Activated CD8-positive, alpha-beta memory T cell treated with anti-CD3 and anti-CD28 coated beads, Interleukin-2, amount 10 ng/mL, durations not matched to agents 7 days and 5 days (primary cell): ENCODE data around the gene RAD21L1. TPM values are rescaled to one million over a fixed set of nuclear protein-coding genes. Genes with fewer than 3 reads are reported as not detected.
"Not testable (repeated sequence)": the region's sequence is repeated elsewhere in the genome, so short reads cannot be mapped to it uniquely, and the experiment has no call there.

Source experiments
- ATAC-seq: fragments of 150-1000 bp; cut with Tn5 transposase; one replicate; pipeline ENCODE4 v1.10.0; 2021; ENCODE audit warnings: moderate library complexity
- CTCF ChIA-PET: fragments of 350-600 bp; sonication (Branson Sonifier 250); formaldehyde crosslinking; loops from one replicate; lab custom pipeline; 2021; ENCODE audit warnings: antibody characterized with exemption; lab: Charles Lee
- DNase-seq: peaks from one replicate; pipeline ENCODE4 v3.0.0-alpha.2; 2020
- H3K27ac Mint-ChIP-seq: one replicate; pipeline ENCODE4 v1.8.0; 2021; ENCODE audit warnings: mild to moderate bottlenecking, mixed read lengths
- H3K27me3 Mint-ChIP-seq: one replicate; pipeline ENCODE4 v1.8.0; 2021; ENCODE audit warnings: mixed read lengths
- H3K36me3 Mint-ChIP-seq: one replicate; pipeline ENCODE4 v1.8.0; 2021; ENCODE audit warnings: mild to moderate bottlenecking, mixed read lengths
- H3K4me1 Mint-ChIP-seq: one replicate; pipeline ENCODE4 v1.8.0; 2021; ENCODE audit warnings: mixed read lengths
- H3K4me3 Mint-ChIP-seq: one replicate; pipeline ENCODE4 v1.8.0; 2021; ENCODE audit warnings: mild to moderate bottlenecking, moderate library complexity, mixed read lengths
- H3K9me3 Mint-ChIP-seq: one replicate; pipeline ENCODE4 v1.8.0; 2022; ENCODE audit warnings: low read depth, mixed read lengths
- total RNA-seq, 2 experiments: library from RNA; stranded (reverse); gene quantifications; one replicate each; pipeline ENCODE4 v1.2.3, GENCODE V29; 2021

Gene RAD21L1
- total RNA-seq, 2 experiments from 2014 or later = 0.67 TPM; not detected in 1

- not testable (repeated sequence) for H3K27ac Mint-ChIP-seq, DNase-seq, H3K4me3 Mint-ChIP-seq, H3K36me3 Mint-ChIP-seq, ATAC-seq, H3K9me3 Mint-ChIP-seq
- CTCF ChIA-PET = interaction anchor here (0.9 to 1.3 kb wide), 2 partner anchors 9 to 260 kb away, joined by 3 read pairs; partner anchors contain the start of gene RAD21L1
- Mint-ChIP-seq H3K4me1 (peaks cover 31% of the 10 kb centered on the region), H3K27me3 (peaks cover 38% of the 10 kb centered on the region)
Measured at GRCh38 chr20:1216527-1217427, 9.1 kb upstream of the RAD21L1 start.

DNA sequence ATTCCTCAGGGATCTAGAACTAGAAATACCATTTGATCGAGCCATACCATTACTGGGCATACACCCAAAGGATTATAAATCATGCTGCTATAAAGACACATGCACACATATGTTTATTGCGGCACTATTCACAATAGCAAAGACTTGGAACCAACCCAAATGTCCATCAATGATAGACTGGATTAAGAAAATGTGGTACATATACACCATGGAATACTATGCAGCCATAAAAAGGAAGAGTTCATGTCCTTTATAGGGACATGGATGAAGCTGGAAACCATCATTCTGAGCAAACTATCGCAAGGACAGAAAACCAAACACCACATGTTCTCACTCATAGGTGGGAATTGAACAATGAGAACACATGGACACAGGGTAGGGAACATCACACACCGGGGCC, 3.1 kb upstream of the RAD21L1 start:
- peaks cover 56% of the 10 kb centered on the region for H3K27me3 Mint-ChIP-seq
- ATAC-seq, H3K4me3 Mint-ChIP-seq, DNase-seq, H3K9me3 Mint-ChIP-seq, H3K36me3 Mint-ChIP-seq, H3K27ac Mint-ChIP-seq: not testable (repeated sequence)
- peaks cover 13% of the 10 kb centered on the region for H3K4me1 Mint-ChIP-seq
- CTCF ChIA-PET = interaction anchor here (2.7 kb wide), 1 partner anchor 10 kb away, joined by 10 read pairs; no protein-coding TSS in a partner anchor

DNA sequence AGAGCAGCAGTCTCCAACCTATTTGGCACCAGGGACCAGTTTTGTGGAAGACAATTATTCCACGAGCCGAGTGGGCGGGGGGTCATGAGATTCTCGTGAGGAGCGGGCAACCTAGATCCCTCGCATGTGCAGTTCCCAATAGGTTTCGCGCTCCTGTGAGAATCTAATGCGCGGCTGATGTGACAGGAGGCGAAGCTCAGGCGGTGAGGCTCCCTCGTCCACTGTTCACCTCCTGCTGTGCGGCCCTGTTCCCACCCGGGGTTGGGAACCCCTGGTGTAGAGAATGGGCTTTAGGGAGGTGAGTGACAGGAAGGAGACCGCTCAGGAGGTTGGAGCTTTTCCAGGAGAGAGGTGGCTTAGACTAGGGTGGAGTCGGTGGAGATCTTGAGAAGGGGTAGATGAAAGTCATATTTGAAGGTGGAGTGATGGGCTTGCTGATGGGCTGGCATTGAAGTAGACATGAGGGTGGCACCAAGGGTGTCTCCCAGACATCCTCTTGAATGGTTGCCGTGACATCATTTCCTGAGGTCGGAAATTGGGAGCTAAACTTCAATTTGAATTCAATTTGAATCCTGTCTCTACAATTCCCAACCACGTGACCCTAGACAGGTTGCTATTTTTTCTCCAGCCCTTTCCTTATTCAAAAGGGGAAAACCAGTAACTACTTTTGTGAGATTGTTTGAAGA, 1.5 kb upstream of the RAD21L1 start:
- Mint-ChIP-seq H3K4me3 (no peak overlapping the region), H3K4me1 (peaks cover 13% of the 10 kb centered on the region), H3K9me3 (no peaks in the 10 kb centered on the region), H3K27ac (no peak overlapping the region), H3K36me3 (no peaks in the 10 kb centered on the region), H3K27me3 (peaks cover 55% of the 10 kb centered on the region)
- DNase-seq = no peak
- CTCF ChIA-PET = interaction anchor here (2.7 kb wide), 1 partner anchor 11 kb away, joined by 10 read pairs; no protein-coding TSS in a partner anchor
- no peak for ATAC-seq

GRCh38 chr20:1225263-1225782, 521 bp upstream of the RAD21L1 start:
- peak overlapping the region; percentile 55 for H3K4me3 Mint-ChIP-seq

DNA sequence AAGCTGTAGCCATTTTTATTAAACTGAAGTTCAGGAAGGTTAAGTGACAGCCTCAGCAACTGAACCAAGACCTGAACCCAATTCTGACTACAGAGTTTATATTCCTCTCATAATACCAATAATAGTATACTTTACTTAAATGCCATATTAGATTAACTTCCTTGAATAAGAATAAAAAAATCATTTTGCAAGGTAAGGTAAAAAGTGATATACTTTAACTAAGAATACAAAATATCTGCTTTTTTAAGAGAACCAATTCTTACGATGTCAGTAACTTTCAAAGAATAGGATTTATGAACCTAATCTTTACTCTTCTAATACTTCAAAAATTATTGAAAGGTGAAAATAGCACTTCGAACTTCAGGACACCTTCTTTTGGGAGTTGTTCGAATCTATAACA, 3.7 kb downstream of the RAD21L1 start:
- no peaks in the 10 kb centered on the region for H3K9me3 Mint-ChIP-seq
- no peak overlapping the region for H3K27ac Mint-ChIP-seq
- ATAC-seq = no peak
- no peaks in the 10 kb centered on the region for H3K36me3 Mint-ChIP-seq
- peaks cover 40% of the 10 kb centered on the region for H3K27me3 Mint-ChIP-seq
- no peak overlapping the region for H3K4me3 Mint-ChIP-seq
- DNase-seq = no peak
- CTCF ChIA-PET = no interaction called here
- H3K4me1 Mint-ChIP-seq = peaks cover 17% of the 10 kb centered on the region

More at GRCh38 chr20:1225263-1225782, 521 bp upstream of the RAD21L1 start:
- H3K27ac Mint-ChIP-seq = no peak overlapping the region
- no peaks in the 10 kb centered on the region for H3K36me3 Mint-ChIP-seq
- CTCF ChIA-PET = interaction anchor here (1.0 to 2.7 kb wide), 5 partner anchors 10 to 279 kb away, joined by 3 to 10 read pairs (median 3); no protein-coding TSS in a partner anchor
- H3K27me3 Mint-ChIP-seq = peaks cover 52% of the 10 kb centered on the region
- H3K4me1 Mint-ChIP-seq = peaks cover 13% of the 10 kb centered on the region
- peak; percentile 54 for ATAC-seq
- no peak for DNase-seq
- no peaks in the 10 kb centered on the region for H3K9me3 Mint-ChIP-seq

- Mint-ChIP-seq H3K4me3 (no peak overlapping the region), H3K36me3 (peaks cover 3% of the 10 kb centered on the region), H3K27ac (no peak overlapping the region), H3K4me1 (peaks cover 11% of the 10 kb centered on the region), H3K9me3 (no peaks in the 10 kb centered on the region), H3K27me3 (peaks cover 35% of the 10 kb centered on the region)
- CTCF ChIA-PET = no interaction called here
- DNase-seq (no peak), ATAC-seq (no peak)
Measured at GRCh38 chr20:1232286-1233111, 6.7 kb downstream of the RAD21L1 start.

- peaks cover 13% of the 10 kb centered on the region for H3K27me3 Mint-ChIP-seq
- DNase-seq = no peak
- H3K27ac Mint-ChIP-seq = no peak overlapping the region
- peaks cover 3% of the 10 kb centered on the region for H3K36me3 Mint-ChIP-seq
- no peak for ATAC-seq
- CTCF ChIA-PET = interaction anchor here (1.1 kb wide), 1 partner anchor 40 kb away, joined by 3 read pairs; no protein-coding TSS in a partner anchor
- no peaks in the 10 kb centered on the region for H3K9me3 Mint-ChIP-seq
- H3K4me3 Mint-ChIP-seq = no peak overlapping the region
- H3K4me1 Mint-ChIP-seq = peaks cover 5% of the 10 kb centered on the region
Measured at GRCh38 chr20:1240549-1240948, 14.7 kb downstream of the RAD21L1 start.

- DNase-seq (no peak), ATAC-seq (no peak)
- no peak overlapping the region for H3K27ac Mint-ChIP-seq
- CTCF ChIA-PET = interaction anchor here (0.9 kb wide), 1 partner anchor 196 kb away, joined by 3 read pairs; no protein-coding TSS in a partner anchor
- H3K4me1 Mint-ChIP-seq = peaks cover 5% of the 10 kb centered on the region
- peaks cover 7% of the 10 kb centered on the region for H3K27me3 Mint-ChIP-seq
- no peak overlapping the region for H3K4me3 Mint-ChIP-seq
- H3K9me3 Mint-ChIP-seq = no peaks in the 10 kb centered on the region
- no peaks in the 10 kb centered on the region for H3K36me3 Mint-ChIP-seq
Measured at GRCh38 chr20:1241456-1241855, 15.6 kb downstream of the RAD21L1 start.

DNA sequence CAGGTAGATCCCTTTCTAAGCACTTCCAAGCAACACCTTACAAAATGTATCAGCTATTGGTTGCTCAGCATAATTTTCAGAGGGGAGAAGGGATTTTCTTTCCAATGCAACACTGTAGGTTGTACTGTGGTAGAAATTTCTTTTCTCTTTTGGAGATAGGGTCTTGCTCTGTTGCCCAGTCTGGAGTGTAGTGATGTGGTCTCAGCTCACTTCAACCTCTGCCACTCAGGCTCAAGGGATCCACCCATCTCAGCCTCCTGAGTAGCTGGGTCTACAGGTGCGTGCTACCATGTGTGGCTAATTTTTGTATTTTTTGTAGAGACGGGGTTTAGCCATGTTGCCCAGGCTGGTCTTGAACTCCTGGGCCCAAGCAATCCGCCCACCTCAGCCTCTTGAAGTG, 16.3 kb downstream of the RAD21L1 start:
- DNase-seq = no peak
- CTCF ChIA-PET = interaction anchor here (0.9 kb wide), 2 partner anchors 15 to 195 kb away, joined by 3 to 4 read pairs; no protein-coding TSS in a partner anchor
- Mint-ChIP-seq H3K9me3 (no peaks in the 10 kb centered on the region), H3K4me3 (no peak overlapping the region), H3K27me3 (peaks cover 7% of the 10 kb centered on the region), H3K27ac (no peak overlapping the region), H3K36me3 (no peaks in the 10 kb centered on the region), H3K4me1 (peaks cover 5% of the 10 kb centered on the region)
- no peak for ATAC-seq

GRCh38 chr20:1242530-1242929, 16.7 kb downstream of the RAD21L1 start:
- ATAC-seq = peak; percentile 42
- Mint-ChIP-seq H3K9me3 (no peaks in the 10 kb centered on the region), H3K4me3 (no peak overlapping the region), H3K36me3 (no peaks in the 10 kb centered on the region), H3K4me1 (peaks cover 5% of the 10 kb centered on the region), H3K27me3 (peaks cover 7% of the 10 kb centered on the region), H3K27ac (no peak overlapping the region)
- DNase-seq = no peak
- CTCF ChIA-PET = interaction anchor here (0.9 kb wide), 1 partner anchor 15 kb away, joined by 4 read pairs; no protein-coding TSS in a partner anchor

GRCh38 chr20:1245578-1245977, 19.7 kb downstream of the RAD21L1 start:
- peaks cover 7% of the 10 kb centered on the region for H3K27me3 Mint-ChIP-seq
- DNase-seq = no peak
- no peak overlapping the region for H3K27ac Mint-ChIP-seq
- no peak for ATAC-seq
- H3K4me1 Mint-ChIP-seq = peaks cover 5% of the 10 kb centered on the region
- no peak overlapping the region for H3K4me3 Mint-ChIP-seq
- peaks cover 1% of the 10 kb centered on the region for H3K36me3 Mint-ChIP-seq
- CTCF ChIA-PET = no interaction called here
- no peaks in the 10 kb centered on the region for H3K9me3 Mint-ChIP-seq

DNA sequence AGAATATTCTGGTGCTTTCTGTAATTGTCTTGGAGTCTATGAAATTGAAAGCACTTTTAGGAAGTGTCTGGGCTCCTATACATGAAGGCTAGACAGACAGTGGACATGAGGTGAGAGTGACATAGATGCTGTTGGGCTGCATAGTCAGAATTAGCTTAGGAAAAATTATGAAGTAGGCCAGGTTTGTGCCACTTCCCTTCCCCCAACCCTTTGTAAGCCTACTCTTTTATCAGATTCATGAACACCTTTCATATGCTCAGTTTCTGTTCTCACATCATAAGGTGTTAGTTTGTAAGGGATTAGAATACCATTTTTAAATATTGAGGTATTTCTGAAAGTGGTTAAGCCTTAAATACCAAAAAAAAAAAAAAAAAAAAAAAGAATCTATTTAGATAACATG, 21.8 kb downstream of the RAD21L1 start:
- Mint-ChIP-seq H3K9me3 (no peaks in the 10 kb centered on the region), H3K36me3 (peaks cover 1% of the 10 kb centered on the region), H3K4me3 (no peak overlapping the region), H3K4me1 (peaks cover 2% of the 10 kb centered on the region), H3K27me3 (peaks cover 12% of the 10 kb centered on the region), H3K27ac (no peak overlapping the region)
- no peak for DNase-seq
- no peak for ATAC-seq
- CTCF ChIA-PET = no interaction called here
